HepG2 (cell line): ENCODE measurements around the gene RNF208. TPM values are rescaled to one million over a fixed set of nuclear protein-coding genes. Genes with fewer than 3 reads are reported as not detected.

Experiments
- CC2D1A ChIP-seq: sonication (generic); formaldehyde crosslinking; IDR thresholded peaks from 2 replicates; pipeline ENCODE4 v1.8.1; 2023; ENCODE audit warnings: mild to moderate bottlenecking, missing genetic modification reagents
- CREM ChIP-seq, 2 experiments: sonication (generic) in 1 of 2; formaldehyde crosslinking in 1 of 2; IDR thresholded peaks; 2 replicates each; pipeline versions ENCODE4 v1.4.0 to v1.6.1; 2016 to 2020; ENCODE audit warnings: antibody characterized with exemption in 1 of 2, mild to moderate bottlenecking in 1 of 2, missing genetic modification reagents in 1 of 2
- REPIN1 ChIP-seq: sonication (generic); formaldehyde crosslinking; IDR thresholded peaks from 2 replicates; pipeline ENCODE4 v1.8.0; 2022; ENCODE audit warnings: missing genetic modification reagents, low read depth, mild to moderate bottlenecking, borderline replicate concordance
- RXRA ChIP-seq: sonication (generic); formaldehyde crosslinking; IDR thresholded peaks from 2 replicates; pipeline ENCODE4 v1.5.1; 2020; ENCODE audit warnings: missing genetic modification reagents
- SRSF1 ChIP-seq: fragments of 200-400 bp; formaldehyde crosslinking; optimal IDR thresholded peaks from 2 replicates; pipeline ENCODE3; 2017; ENCODE audit warnings: mild to moderate bottlenecking, low read depth, low read length, moderate library complexity
- UBTF ChIP-seq: sonication (generic); formaldehyde crosslinking; IDR thresholded peaks from 2 replicates; pipeline ENCODE4 v1.4.0; 2020; ENCODE audit warnings: mild to moderate bottlenecking, missing genetic modification reagents
- ZNF556 ChIP-seq: sonication (generic); formaldehyde crosslinking; IDR thresholded peaks from 2 replicates; pipeline ENCODE4 v1.4.0; 2020; ENCODE audit warnings: mild to moderate bottlenecking, missing genetic modification reagents, borderline replicate concordance
- ZNF766 ChIP-seq: sonication (generic); formaldehyde crosslinking; IDR thresholded peaks from 2 replicates; pipeline ENCODE4 v1.5.0; 2020; ENCODE audit warnings: missing genetic modification reagents, borderline replicate concordance
- polyA plus RNA-seq, 8 experiments: library from polyadenylated mRNA; depleted of rRNA in 3 of 8; stranded (reverse) in 7 of 8; unstranded in 1 of 8; fragments of >200 nt; fragmentation: Illumina TruSeq in 4 of 8; extraction: Trizol in 4 of 8; gene quantifications; 2 replicates each; pipeline versions ENCODE4 v1.2.1 to v1.2.3, GENCODE V29; 2011 to 2016; ENCODE audit warnings: low read depth in 4 of 8, missing spikeins in 1 of 8, mixed read lengths in 1 of 8; ENCODE audit not compliant: insufficient read depth in 1 of 8
- total RNA-seq, 5 experiments: library from RNA; depleted of rRNA; stranded (reverse); fragments of >200 nt; fragmentation: Illumina TruSeq; extraction: Trizol; gene quantifications; 2 replicates each; pipeline ENCODE4 v1.2.3, GENCODE V29; 2016; ENCODE audit warnings: low read depth in 1 of 5
- TF ChIP-seq, protein P1 (sequence below): sonication (generic); formaldehyde crosslinking; IDR thresholded peaks from 2 replicates; pipeline ENCODE4 v1.4.0; 2020; ENCODE audit warnings: missing genetic modification reagents, borderline replicate concordance
- TF ChIP-seq, protein P2 (sequence below): IDR thresholded peaks from 2 replicates; pipeline ENCODE4 v1.6.1; 2016; ENCODE audit warnings: low read depth
- TF ChIP-seq, protein P3 (sequence below): sonication (generic); formaldehyde crosslinking; IDR thresholded peaks from 2 replicates; pipeline ENCODE4 v1.4.0; 2020; ENCODE audit warnings: missing genetic modification reagents
- TF ChIP-seq, protein P4 (sequence below): sonication (generic); formaldehyde crosslinking; IDR thresholded peaks from 2 replicates; pipeline ENCODE4 v1.8.0; 2022; ENCODE audit warnings: missing genetic modification reagents, mild to moderate bottlenecking, moderate library complexity, borderline replicate concordance
- TF ChIP-seq, protein P5 (sequence below): sonication (generic); formaldehyde crosslinking; IDR thresholded peaks from 2 replicates; pipeline ENCODE4 v1.4.0; 2020; ENCODE audit warnings: missing genetic modification reagents

RNF208 gene
- total and polyA plus RNA-seq, 2 of the 13 experiments (the other 11 are each of a cell fraction or from before 2014, with no cell fraction given), result 1.6 to 2.1 TPM

DNA sequence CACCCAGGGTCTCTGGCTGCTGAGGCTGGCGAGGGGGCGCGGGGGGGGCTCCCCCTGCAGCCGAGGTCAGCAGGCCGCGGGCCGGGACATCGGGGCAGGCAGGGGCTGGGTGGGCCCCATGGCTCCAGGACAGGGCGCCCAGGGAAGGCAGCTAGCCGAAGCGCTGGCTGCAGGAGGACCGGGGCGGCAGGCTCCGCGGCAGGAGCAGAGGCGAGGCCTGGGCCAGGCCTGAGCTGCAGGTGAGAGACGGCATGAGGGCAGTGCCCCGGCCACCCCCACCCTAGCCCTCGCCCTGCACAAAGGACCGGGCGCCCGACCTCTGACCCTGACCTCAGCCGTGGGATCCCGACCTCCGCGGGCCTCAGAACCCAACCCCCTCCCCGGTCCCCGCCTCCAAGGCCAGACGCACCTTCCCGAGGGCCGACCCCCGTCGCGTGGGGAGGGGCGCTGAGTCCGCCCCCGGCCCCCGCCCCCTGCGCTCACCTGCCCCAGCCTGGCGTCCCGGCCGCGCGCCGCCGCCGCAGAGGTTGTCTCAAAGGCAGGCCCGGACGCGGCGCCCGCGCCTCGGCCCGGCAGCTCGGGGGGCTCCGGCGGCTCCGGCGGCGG is 431 bp downstream of the RNF208 start (continued):
- TF ChIP-seq, protein P1, sequence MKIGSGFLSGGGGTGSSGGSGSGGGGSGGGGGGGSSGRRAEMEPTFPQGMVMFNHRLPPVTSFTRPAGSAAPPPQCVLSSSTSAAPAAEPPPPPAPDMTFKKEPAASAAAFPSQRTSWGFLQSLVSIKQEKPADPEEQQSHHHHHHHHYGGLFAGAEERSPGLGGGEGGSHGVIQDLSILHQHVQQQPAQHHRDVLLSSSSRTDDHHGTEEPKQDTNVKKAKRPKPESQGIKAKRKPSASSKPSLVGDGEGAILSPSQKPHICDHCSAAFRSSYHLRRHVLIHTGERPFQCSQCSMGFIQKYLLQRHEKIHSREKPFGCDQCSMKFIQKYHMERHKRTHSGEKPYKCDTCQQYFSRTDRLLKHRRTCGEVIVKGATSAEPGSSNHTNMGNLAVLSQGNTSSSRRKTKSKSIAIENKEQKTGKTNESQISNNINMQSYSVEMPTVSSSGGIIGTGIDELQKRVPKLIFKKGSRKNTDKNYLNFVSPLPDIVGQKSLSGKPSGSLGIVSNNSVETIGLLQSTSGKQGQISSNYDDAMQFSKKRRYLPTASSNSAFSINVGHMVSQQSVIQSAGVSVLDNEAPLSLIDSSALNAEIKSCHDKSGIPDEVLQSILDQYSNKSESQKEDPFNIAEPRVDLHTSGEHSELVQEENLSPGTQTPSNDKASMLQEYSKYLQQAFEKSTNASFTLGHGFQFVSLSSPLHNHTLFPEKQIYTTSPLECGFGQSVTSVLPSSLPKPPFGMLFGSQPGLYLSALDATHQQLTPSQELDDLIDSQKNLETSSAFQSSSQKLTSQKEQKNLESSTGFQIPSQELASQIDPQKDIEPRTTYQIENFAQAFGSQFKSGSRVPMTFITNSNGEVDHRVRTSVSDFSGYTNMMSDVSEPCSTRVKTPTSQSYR, result peak; percentile 76; the same call in 1 of the 2 replicates
- TF ChIP-seq, protein P2, sequence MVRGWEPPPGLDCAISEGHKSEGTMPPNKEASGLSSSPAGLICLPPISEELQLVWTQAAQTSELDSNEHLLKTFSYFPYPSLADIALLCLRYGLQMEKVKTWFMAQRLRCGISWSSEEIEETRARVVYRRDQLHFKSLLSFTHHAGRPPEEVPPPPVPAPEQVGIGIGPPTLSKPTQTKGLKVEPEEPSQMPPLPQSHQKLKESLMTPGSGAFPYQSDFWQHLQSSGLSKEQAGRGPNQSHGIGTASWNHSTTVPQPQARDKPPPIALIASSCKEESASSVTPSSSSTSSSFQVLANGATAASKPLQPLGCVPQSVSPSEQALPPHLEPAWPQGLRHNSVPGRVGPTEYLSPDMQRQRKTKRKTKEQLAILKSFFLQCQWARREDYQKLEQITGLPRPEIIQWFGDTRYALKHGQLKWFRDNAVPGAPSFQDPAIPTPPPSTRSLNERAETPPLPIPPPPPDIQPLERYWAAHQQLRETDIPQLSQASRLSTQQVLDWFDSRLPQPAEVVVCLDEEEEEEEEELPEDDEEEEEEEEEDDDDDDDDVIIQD (CRISPR knock-in tag), result no peak
- TF ChIP-seq CC2D1A (CRISPR knock-in tag) (no peak), CREM (IDR thresholded peaks at IDR 0.05) (no peak), CREM (CRISPR knock-in tag; IDR thresholded peaks at IDR 0.05) (no peak), RXRA (CRISPR knock-in tag) (peak; percentile 83), ZNF766 (CRISPR knock-in tag) (no peak), ZNF556 (CRISPR knock-in tag) (no peak), SRSF1 (peak; percentile 50), REPIN1 (CRISPR knock-in tag) (no peak), UBTF (CRISPR knock-in tag) (peak; percentile 45; the same call in 1 of the 2 replicates)
- TF ChIP-seq, protein P3, sequence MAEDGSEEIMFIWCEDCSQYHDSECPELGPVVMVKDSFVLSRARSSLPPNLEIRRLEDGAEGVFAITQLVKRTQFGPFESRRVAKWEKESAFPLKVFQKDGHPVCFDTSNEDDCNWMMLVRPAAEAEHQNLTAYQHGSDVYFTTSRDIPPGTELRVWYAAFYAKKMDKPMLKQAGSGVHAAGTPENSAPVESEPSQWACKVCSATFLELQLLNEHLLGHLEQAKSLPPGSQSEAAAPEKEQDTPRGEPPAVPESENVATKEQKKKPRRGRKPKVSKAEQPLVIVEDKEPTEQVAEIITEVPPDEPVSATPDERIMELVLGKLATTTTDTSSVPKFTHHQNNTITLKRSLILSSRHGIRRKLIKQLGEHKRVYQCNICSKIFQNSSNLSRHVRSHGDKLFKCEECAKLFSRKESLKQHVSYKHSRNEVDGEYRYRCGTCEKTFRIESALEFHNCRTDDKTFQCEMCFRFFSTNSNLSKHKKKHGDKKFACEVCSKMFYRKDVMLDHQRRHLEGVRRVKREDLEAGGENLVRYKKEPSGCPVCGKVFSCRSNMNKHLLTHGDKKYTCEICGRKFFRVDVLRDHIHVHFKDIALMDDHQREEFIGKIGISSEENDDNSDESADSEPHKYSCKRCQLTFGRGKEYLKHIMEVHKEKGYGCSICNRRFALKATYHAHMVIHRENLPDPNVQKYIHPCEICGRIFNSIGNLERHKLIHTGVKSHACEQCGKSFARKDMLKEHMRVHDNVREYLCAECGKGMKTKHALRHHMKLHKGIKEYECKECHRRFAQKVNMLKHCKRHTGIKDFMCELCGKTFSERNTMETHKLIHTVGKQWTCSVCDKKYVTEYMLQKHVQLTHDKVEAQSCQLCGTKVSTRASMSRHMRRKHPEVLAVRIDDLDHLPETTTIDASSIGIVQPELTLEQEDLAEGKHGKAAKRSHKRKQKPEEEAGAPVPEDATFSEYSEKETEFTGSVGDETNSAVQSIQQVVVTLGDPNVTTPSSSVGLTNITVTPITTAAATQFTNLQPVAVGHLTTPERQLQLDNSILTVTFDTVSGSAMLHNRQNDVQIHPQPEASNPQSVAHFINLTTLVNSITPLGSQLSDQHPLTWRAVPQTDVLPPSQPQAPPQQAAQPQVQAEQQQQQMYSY (CRISPR knock-in tag), result no peak
- TF ChIP-seq, protein P4, sequence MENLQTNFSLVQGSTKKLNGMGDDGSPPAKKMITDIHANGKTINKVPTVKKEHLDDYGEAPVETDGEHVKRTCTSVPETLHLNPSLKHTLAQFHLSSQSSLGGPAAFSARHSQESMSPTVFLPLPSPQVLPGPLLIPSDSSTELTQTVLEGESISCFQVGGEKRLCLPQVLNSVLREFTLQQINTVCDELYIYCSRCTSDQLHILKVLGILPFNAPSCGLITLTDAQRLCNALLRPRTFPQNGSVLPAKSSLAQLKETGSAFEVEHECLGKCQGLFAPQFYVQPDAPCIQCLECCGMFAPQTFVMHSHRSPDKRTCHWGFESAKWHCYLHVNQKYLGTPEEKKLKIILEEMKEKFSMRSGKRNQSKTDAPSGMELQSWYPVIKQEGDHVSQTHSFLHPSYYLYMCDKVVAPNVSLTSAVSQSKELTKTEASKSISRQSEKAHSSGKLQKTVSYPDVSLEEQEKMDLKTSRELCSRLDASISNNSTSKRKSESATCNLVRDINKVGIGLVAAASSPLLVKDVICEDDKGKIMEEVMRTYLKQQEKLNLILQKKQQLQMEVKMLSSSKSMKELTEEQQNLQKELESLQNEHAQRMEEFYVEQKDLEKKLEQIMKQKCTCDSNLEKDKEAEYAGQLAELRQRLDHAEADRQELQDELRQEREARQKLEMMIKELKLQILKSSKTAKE (CRISPR knock-in tag), result no peak
- TF ChIP-seq, protein P5, sequence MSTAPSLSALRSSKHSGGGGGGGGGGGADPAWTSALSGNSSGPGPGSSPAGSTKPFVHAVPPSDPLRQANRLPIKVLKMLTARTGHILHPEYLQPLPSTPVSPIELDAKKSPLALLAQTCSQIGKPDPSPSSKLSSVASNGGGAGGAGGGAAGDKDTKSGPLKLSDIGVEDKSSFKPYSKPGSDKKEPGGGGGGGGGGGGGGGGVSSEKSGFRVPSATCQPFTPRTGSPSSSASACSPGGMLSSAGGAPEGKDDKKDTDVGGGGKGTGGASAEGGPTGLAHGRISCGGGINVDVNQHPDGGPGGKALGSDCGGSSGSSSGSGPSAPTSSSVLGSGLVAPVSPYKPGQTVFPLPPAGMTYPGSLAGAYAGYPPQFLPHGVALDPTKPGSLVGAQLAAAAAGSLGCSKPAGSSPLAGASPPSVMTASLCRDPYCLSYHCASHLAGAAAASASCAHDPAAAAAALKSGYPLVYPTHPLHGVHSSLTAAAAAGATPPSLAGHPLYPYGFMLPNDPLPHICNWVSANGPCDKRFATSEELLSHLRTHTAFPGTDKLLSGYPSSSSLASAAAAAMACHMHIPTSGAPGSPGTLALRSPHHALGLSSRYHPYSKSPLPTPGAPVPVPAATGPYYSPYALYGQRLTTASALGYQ (CRISPR knock-in tag), result no peak
